ENCODE results near the gene DBNDD2.

The DBNDD2 gene

GRCh38 chr20:45374101-45374467 lies 34.0 kb upstream of the DBNDD2 start:
- Histone ChIP-seq H3K4me3 (ENCODE audit: low read depth, low read length, poor library complexity, severe bottlenecking) (no peak overlapping the region), H3K36me3 (ENCODE audit: insufficient read depth, low read length) (no peaks in the 10 kb centered on the region), H3K27me3 (ENCODE audit: insufficient read depth, low read length) (no peaks in the 10 kb centered on the region), H3K9me3 (ENCODE audit: low read length) (no peaks in the 10 kb centered on the region), H3K4me1 (ENCODE audit: insufficient read depth, low read length, severe bottlenecking) (peaks cover 9% of the 10 kb centered on the region), H3K27ac (ENCODE audit: low read depth, low read length, poor library complexity, severe bottlenecking) (no peak overlapping the region), H2AFZ (ENCODE audit: low read length) (no peak overlapping the region), H3F3A (ENCODE audit: insufficient read depth, low read length) (0 out of 2 replicates have a peak, but pooled peaks cover 3% of the 10 kb centered on the region), H4K20me1 (ENCODE audit: insufficient read depth, low read length) (no peaks in the 10 kb centered on the region), H3K79me2 (ENCODE audit: insufficient read depth, low read length) (no peaks in the 10 kb centered on the region), H3K4me2 (ENCODE audit: low read length) (no peak overlapping the region), H3K9ac (ENCODE audit: low read length) (no peak overlapping the region), H3K9me2 (ENCODE audit: low read depth, low read length) (no peaks in the 10 kb centered on the region)
- TF ChIP-seq CTCF (IDR thresholded peaks at IDR 0.05; ENCODE audit: low read length) (no peak), EZH2 (IDR thresholded peaks at IDR 0.05; ENCODE audit: borderline replicate concordance, low read length) (no peak)

GRCh38 chr20:45374966-45375365 lies 33.1 kb upstream of the DBNDD2 start:
- H3K27me3 ChIP-seq (ENCODE audit: insufficient read depth, low read length): no peaks in the 10 kb centered on the region
- TF ChIP-seq EZH2 (IDR thresholded peaks at IDR 0.05; ENCODE audit: borderline replicate concordance, low read length): no peak
- no peak for TF ChIP-seq CTCF (IDR thresholded peaks at IDR 0.05; ENCODE audit: low read length)
- no peak overlapping the region for H2AFZ ChIP-seq (ENCODE audit: low read length)
- no peaks in the 10 kb centered on the region for H3K9me2 ChIP-seq (ENCODE audit: low read depth, low read length)
- no peaks in the 10 kb centered on the region for H4K20me1 ChIP-seq (ENCODE audit: insufficient read depth, low read length)
- no peak overlapping the region for H3K27ac ChIP-seq (ENCODE audit: low read depth, low read length, poor library complexity, severe bottlenecking)
- H3K36me3 ChIP-seq (ENCODE audit: insufficient read depth, low read length): no peaks in the 10 kb centered on the region
- H3K9ac ChIP-seq (ENCODE audit: low read length): no peak overlapping the region
- no peak overlapping the region for H3K4me3 ChIP-seq (ENCODE audit: low read depth, low read length, poor library complexity, severe bottlenecking)
- H3F3A ChIP-seq (ENCODE audit: insufficient read depth, low read length): 0 out of 2 replicates have a peak, but pooled peaks cover 3% of the 10 kb centered on the region
- H3K4me2 ChIP-seq (ENCODE audit: low read length): no peak overlapping the region
- no peaks in the 10 kb centered on the region for H3K79me2 ChIP-seq (ENCODE audit: insufficient read depth, low read length)
- peaks cover 7% of the 10 kb centered on the region for H3K4me1 ChIP-seq (ENCODE audit: insufficient read depth, low read length, severe bottlenecking)
- H3K9me3 ChIP-seq (ENCODE audit: low read length): no peaks in the 10 kb centered on the region

- no peak overlapping the region for H3K27ac ChIP-seq (ENCODE audit: low read depth, low read length, poor library complexity, severe bottlenecking)
- TF ChIP-seq EZH2 (IDR thresholded peaks at IDR 0.05; ENCODE audit: borderline replicate concordance, low read length): no peak
- TF ChIP-seq CTCF (IDR thresholded peaks at IDR 0.05; ENCODE audit: low read length): no peak
Observed at GRCh38 chr20:45377269-45377668, 30.8 kb upstream of the DBNDD2 start.

More at GRCh38 chr20:45377269-45377668, 30.8 kb upstream of the DBNDD2 start:
- Histone ChIP-seq H3K9ac (ENCODE audit: low read length) (no peak overlapping the region), H3K9me3 (ENCODE audit: low read length) (no peaks in the 10 kb centered on the region), H3K27me3 (ENCODE audit: insufficient read depth, low read length) (no peaks in the 10 kb centered on the region), H4K20me1 (ENCODE audit: insufficient read depth, low read length) (no peaks in the 10 kb centered on the region), H3K36me3 (ENCODE audit: insufficient read depth, low read length) (no peaks in the 10 kb centered on the region), H3F3A (ENCODE audit: insufficient read depth, low read length) (no peaks in the 10 kb centered on the region), H3K4me2 (ENCODE audit: low read length) (no peak overlapping the region), H3K79me2 (ENCODE audit: insufficient read depth, low read length) (no peaks in the 10 kb centered on the region), H3K4me1 (ENCODE audit: insufficient read depth, low read length, severe bottlenecking) (peaks cover 7% of the 10 kb centered on the region), H2AFZ (ENCODE audit: low read length) (no peak overlapping the region), H3K4me3 (ENCODE audit: low read depth, low read length, poor library complexity, severe bottlenecking) (no peak overlapping the region), H3K9me2 (ENCODE audit: low read depth, low read length) (no peaks in the 10 kb centered on the region)

All from OCI-LY1 (cell line).